Stimulated activated memory B cell treated with anti-CD40 and anti-IgM and Interleukin-4, amounts not matched to agents 10 μg/mL and 1 μg/mL and 100 μg/mL, for 72 hours (primary cell): ENCODE measurements around the gene ACTR1A.

Experiments used
- ATAC-seq: fragments of 150-1000 bp; cut with Tn5 transposase; 2 replicates; pipeline ENCODE4 v1.10.0; 2021
- H3K27ac Mint-ChIP-seq: one replicate; pipeline ENCODE4 v1.8.0; 2022; ENCODE audit warnings: mild to moderate bottlenecking, mixed read lengths
- H3K27me3 Mint-ChIP-seq: one replicate; pipeline ENCODE4 v1.8.0; 2022; ENCODE audit warnings: mixed read lengths
- H3K36me3 Mint-ChIP-seq: one replicate; pipeline ENCODE4 v1.8.0; 2022; ENCODE audit warnings: mixed read lengths
- H3K4me1 Mint-ChIP-seq: one replicate; pipeline ENCODE4 v1.8.0; 2022; ENCODE audit warnings: mixed read lengths
- H3K4me3 Mint-ChIP-seq: one replicate; pipeline ENCODE4 v1.8.0; 2022; ENCODE audit warnings: mild to moderate bottlenecking, moderate library complexity, mixed read lengths
- H3K9me3 Mint-ChIP-seq: one replicate; pipeline ENCODE4 v1.8.0; 2022; ENCODE audit warnings: mixed read lengths

Gene ACTR1A

GRCh38 chr10:102435529-102436233, 66.8 kb downstream of the ACTR1A start:
- peaks cover 34% of the 10 kb centered on the region for H3K4me1 Mint-ChIP-seq
- H3K36me3 Mint-ChIP-seq: no peaks in the 10 kb centered on the region
- peak overlapping the region; percentile 73 for H3K27ac Mint-ChIP-seq
- no peaks in the 10 kb centered on the region for H3K27me3 Mint-ChIP-seq
- H3K4me3 Mint-ChIP-seq: peak overlapping the region; percentile 57
- no peak for ATAC-seq
- H3K9me3 Mint-ChIP-seq: no peaks in the 10 kb centered on the region

GRCh38 chr10:102435133-102435497, 67.4 kb downstream of the ACTR1A start:
- ATAC-seq: no peak
- H3K27ac Mint-ChIP-seq: peak overlapping the region; percentile 73

GRCh38 chr10:102434394-102435132, 67.9 kb downstream of the ACTR1A start:
- H3K4me1 Mint-ChIP-seq: peaks cover 34% of the 10 kb centered on the region
- peak overlapping the region; percentile 3 for H3K4me3 Mint-ChIP-seq
- no peaks in the 10 kb centered on the region for H3K9me3 Mint-ChIP-seq
- H3K36me3 Mint-ChIP-seq: no peaks in the 10 kb centered on the region
- H3K27ac Mint-ChIP-seq: peak overlapping the region; percentile 73
- H3K27me3 Mint-ChIP-seq: no peaks in the 10 kb centered on the region
- no peak for ATAC-seq

More at GRCh38 chr10:102435133-102435497, 67.4 kb downstream of the ACTR1A start:
- Mint-ChIP-seq H3K27me3 (no peaks in the 10 kb centered on the region), H3K36me3 (no peaks in the 10 kb centered on the region), H3K4me3 (peak overlapping the region; percentile 30), H3K4me1 (peaks cover 34% of the 10 kb centered on the region), H3K9me3 (no peaks in the 10 kb centered on the region)

GRCh38 chr10:102433619-102434046, 68.9 kb downstream of the ACTR1A start:
- H3K4me1 Mint-ChIP-seq: peaks cover 34% of the 10 kb centered on the region
- H3K9me3 Mint-ChIP-seq: no peaks in the 10 kb centered on the region
- H3K4me3 Mint-ChIP-seq: peak overlapping the region; percentile 89
- peak overlapping the region; percentile 84 for H3K27ac Mint-ChIP-seq
- H3K36me3 Mint-ChIP-seq: no peaks in the 10 kb centered on the region
- H3K27me3 Mint-ChIP-seq: no peaks in the 10 kb centered on the region
- no peak for ATAC-seq

GRCh38 chr10:102432162-102432950, 70.2 kb downstream of the ACTR1A start, which contains the start of gene CUEDC2:
Gene CUEDC2, minus strand, starts transcription at chr10:102432574. Its CDS starts 7,386 bp downstream, at chr10:102425188.
- H3K27me3 Mint-ChIP-seq: no peaks in the 10 kb centered on the region
- H3K4me3 Mint-ChIP-seq: peak within 1 kb of the TSS; percentile 89

GRCh38 chr10:102431452-102432124, 70.9 kb downstream of the ACTR1A start:
- peaks cover 10% of the 10 kb centered on the region for H3K36me3 Mint-ChIP-seq
- H3K4me3 Mint-ChIP-seq: peak overlapping the region; percentile 89
- peaks cover 46% of the 10 kb centered on the region for H3K4me1 Mint-ChIP-seq
- no peaks in the 10 kb centered on the region for H3K27me3 Mint-ChIP-seq
- no peaks in the 10 kb centered on the region for H3K9me3 Mint-ChIP-seq
- H3K27ac Mint-ChIP-seq: peak overlapping the region; percentile 84
- ATAC-seq: no peak

More at GRCh38 chr10:102432162-102432950, 70.2 kb downstream of the ACTR1A start, which contains the start of gene CUEDC2:
- Mint-ChIP-seq H3K27ac (peak within 1 kb of the TSS; percentile 84), H3K9me3 (no peaks in the 10 kb centered on the region), H3K4me1 (peaks cover 40% of the 10 kb centered on the region), H3K36me3 (peaks cover 4% of the 10 kb centered on the region)
- peak; percentile 98 for ATAC-seq

- ATAC-seq: no peak
- Mint-ChIP-seq H3K4me1 (peaks cover 43% of the 10 kb centered on the region), H3K27ac (no peak overlapping the region), H3K27me3 (no peaks in the 10 kb centered on the region), H3K9me3 (no peaks in the 10 kb centered on the region), H3K36me3 (peaks cover 21% of the 10 kb centered on the region), H3K4me3 (no peak overlapping the region)
These were observed 73.0 kb downstream of the ACTR1A start for GRCh38 chr10:102429468-102429867.
